ENCODE results near the gene LYSMD4.

GRCh38 chr15:99718421-99718820 lies 14.8 kb downstream of the LYSMD4 start:
- TF ChIP-seq POLR2AphosphoS5 (IDR thresholded peaks at IDR 0.05; ENCODE audit: low read length) (no peak), EZH2 (IDR thresholded peaks at IDR 0.05; ENCODE audit: borderline replicate concordance, control insufficient read depth, low read depth, low read length) (no peak), HDAC6 (IDR thresholded peaks at IDR 0.05; ENCODE audit: unreplicated experiment) (no peak)
